ENCODE measurements around the gene GIMAP2. TPM values are rescaled to one million over a fixed set of nuclear protein-coding genes. Genes with fewer than 3 reads are reported as not detected.
A peak's percentile ranks its signal among the peaks of the same experiment; 100 is the strongest.

Gene GIMAP2
- polyA plus RNA-seq, 10 donors = 5.1 to 11.0 (median 6.7) TPM

DNA sequence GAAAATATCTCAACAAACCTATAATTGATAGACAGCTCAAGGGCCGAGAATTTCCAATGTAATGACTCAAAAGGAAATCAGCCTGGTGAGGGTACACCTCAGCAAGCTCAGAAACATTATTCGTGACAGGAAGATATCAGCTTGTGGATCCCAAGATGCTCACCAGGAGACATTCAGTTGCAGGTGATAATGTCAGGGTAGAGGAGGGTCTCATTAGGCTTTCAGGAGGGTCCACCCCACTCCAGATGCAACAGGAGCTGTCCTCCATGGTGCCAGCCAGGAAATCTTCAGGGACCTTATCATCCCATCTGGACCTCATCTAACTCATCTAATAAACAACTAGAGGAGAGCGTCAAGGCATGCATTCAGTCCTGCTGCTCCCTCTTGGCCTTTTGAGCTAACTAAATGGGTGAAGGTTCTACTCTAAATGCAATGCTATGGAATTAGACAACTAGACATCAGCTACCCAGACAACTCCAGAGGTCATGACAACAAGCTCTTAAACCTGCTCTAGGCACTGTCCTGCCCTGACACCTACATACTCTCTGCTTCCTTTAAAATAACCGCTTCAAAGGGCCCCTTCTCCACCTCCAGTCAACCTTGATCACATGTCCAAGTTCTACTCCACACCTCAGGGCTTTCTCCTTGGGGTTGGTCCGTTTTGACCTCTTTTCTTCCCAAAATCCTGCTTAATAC, 47.4 kb downstream of the GIMAP2 start:
- no peak for DNase-seq

DNA sequence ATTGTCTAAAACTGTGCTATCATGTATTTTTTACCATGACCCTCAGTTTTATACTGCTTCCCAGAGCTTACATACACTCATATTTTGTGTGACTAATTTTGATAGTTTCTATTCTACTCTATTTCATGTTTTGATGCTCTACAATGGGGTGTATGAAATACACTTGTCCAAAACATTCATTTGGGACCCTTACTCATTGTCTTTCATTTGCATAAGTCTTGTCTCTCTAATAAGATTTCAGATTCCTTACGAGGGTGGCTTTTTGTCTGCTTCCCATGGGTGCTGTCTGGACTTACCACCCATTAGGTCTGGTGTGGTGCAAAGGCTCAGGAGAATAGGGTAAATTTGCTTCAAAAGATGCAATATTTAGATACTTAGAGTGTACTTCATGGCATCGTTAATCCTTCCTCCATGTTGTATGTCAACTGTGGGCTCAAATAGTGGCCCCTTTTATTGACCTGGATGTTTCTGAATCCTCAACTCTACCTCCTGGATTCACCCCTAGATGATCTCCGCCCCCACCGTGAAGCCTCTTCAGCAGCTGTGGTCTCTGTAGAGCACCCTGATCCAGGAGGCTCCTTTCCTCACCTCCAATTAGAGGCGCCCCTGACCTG, 48.1 kb downstream of the GIMAP2 start:
- no peak for DNase-seq

DNA sequence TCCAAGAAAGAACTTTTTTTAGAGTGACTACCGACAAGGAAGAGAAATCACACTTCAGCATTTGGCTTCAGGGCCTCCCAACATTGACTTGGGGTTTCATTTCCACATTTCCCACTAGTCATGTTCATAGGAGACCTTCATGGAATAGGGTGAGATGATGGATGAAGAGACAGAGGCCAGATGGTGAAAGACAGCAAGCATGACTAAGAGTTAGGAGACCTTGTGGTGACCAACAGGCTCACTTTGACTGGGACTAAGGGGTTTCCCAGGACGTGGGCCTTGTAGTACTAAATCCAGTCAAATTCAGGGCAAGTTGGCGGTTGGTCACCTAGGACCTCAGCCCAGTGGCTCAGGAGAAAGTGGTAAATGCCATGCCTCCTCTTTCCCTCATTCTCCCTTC, 48.7 kb downstream of the GIMAP2 start:
- no peak for DNase-seq

DNA sequence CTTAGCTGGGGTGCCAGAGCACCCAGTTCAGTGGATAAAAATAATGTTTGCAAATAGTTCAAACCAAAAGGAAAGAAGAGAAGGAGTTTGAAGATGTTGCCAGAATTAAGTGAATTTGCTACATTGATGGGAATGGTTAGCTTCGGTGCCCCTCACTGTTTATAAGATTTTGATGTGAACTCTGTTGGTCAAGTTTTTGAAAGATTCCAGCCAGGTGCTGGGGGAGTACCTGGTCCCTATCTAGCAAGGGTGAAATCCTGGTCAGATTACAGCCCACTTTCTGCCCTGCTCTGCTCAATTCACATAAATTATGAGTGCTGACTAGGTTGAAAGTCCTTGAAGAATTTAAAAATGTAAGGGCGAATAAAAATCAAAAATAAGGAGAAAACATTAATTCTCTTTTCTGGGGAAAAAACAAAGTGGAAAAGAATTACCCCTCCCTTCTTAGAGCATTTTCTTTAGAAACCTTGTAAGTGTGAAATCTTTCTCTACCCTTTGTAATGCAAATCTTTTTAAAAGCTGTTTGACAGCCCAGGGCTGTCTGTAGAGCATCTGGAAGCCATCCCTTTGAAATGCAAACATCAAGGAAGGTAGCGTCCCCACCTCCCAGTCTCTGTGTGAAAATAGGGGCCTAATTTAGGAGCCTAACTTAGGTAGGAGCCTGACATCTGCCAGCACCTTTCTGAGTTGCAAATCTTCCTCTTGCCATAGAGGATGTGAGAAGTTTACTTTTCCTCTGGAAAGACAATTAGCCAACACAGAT, 50.3 kb downstream of the GIMAP2 start:
- no peak for DNase-seq

DNA sequence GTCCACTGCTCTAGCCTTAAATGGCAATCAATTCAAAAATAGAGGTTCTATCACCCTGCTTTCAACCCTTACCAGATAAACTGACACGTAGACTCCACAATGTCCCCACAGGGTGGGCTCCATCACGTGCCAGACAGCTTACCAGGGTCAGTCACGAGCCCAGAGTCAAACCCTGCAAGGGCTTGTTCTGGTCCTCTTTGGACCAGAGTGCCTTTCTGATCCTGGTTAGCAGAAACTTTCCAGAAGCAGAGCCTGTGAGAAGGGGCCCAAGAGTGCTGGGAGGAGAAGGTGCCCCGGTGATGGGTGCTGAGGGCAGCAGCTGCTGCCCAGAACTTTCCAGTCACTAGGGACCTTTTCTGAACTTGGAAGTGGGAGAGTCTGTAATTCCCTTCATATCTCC, 51.4 kb downstream of the GIMAP2 start:
- DNase-seq = no peak

DNA sequence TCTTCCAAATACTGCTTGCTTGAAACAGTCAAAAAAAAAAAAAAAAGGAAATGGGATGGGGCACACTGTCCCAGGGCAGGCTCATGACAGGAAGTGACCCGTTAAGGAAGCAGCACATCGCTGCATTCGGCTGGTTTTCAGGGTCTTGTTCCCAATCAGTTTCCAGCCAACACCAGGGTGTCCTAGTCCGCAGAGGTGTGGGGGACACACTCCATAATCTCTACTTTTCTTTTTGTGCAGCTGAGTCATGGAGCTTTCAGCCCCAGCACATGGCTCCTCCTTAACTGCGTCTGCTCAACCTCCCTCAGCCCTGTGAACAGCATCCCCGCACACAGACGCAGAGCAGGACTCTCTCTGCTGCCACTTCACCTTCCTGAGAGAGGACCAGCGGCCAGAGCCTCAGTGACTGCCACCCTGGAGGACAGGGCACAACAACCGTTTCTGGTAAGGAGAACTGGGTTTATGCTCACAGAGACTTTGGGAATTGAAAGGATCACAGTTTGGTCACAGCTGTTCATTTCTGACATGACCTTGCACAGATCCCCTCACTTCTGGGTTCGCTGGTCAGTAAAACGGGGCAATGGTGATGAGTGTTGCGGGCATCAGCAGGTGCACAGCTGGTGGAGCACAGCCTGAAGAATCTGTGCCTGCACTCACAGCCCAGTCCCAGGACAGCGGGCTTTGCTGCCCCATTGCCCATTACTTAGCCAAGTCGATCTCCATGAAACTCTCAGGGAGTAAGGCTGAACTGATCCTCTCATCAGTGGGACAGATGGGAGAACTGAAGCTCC, 52.0 kb downstream of the GIMAP2 start, which contains the start of gene GIMAP5:
TSS of gene GIMAP5 (plus strand) at position 154 of the 791 bp plus-strand sequence. CDS start 3,467 bp downstream, outside the sequence.
- peak in 1 of 3 donors; percentile 46 for DNase-seq

DNA sequence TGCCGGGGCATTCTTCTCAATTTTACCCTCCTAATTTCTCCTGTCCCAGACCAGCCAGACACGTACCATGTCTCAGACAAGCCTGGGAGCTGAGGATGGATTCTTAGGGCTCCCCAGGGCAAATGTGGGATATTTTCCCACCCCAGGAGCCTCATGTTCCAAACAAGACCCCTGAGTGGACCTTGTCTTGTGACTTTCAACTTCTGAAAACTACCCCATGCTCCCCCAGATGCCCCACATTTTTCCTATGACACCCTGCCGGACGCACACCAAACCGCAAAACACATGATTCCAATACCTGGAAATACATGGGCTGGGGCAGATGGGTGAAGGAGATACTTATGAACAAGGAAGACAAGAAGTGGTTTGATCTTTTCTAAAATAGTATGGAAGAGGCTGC, 52.6 kb downstream of the GIMAP2 start:
- DNase-seq = no peak

DNA sequence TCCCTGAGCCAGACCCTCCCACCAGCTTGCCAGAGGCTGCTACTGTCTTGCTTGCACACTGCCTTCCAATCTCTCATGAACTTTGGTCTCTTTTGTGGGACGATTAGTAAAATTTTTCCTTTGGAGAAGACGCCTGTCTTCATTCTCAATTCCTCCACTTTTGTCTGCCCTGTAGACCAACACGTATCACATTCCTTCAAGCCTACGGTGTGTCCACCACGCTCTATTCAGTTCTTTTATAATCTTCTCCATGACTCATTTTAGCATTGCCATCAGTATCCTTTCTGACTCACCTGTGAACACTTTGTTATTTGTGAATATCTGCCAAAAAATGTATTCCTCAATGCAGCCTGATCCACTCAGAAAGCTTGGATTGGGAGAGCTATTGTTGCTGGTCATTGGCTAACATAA, 53.1 kb downstream of the GIMAP2 start:
- no peak for DNase-seq

DNA sequence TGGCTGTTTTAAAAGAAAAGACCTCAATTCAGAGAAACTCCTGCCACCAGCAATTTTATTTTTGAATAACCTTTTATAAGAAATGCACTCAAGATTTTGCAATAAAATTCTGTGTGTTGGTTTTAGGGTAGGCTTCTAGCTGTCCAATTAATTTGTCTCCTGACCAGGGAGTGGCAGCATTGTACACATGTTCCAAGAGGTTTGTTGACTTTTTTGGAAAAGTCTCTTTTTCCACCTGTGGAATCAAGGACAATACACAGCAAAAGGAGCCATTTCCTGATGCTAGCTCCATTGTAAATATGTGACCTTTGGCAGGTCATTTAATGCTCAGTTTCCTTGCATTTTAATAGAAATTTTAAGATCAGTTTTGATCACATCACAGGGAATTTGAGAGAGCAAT, 53.5 kb downstream of the GIMAP2 start:
- no peak for DNase-seq

DNA sequence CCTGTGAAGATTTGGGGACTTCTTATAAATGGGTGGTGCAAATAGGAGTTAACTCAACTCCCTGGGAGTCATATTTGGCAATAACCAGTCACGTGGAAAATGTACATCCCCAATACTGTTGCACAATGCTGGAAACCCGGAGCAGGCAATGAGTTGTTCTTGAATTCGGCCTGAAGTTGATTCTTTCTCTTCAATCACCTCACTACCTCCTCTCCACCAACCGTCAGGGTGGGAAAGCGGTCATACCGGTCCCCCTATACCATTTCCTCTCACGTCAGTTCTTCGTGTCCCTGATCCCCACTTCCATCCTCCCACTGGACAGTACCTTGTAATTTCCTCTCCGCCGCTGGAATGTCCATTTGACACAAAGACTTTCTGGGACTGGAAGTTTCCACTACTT, 54.5 kb downstream of the GIMAP2 start:
- no peak for DNase-seq

DNA sequence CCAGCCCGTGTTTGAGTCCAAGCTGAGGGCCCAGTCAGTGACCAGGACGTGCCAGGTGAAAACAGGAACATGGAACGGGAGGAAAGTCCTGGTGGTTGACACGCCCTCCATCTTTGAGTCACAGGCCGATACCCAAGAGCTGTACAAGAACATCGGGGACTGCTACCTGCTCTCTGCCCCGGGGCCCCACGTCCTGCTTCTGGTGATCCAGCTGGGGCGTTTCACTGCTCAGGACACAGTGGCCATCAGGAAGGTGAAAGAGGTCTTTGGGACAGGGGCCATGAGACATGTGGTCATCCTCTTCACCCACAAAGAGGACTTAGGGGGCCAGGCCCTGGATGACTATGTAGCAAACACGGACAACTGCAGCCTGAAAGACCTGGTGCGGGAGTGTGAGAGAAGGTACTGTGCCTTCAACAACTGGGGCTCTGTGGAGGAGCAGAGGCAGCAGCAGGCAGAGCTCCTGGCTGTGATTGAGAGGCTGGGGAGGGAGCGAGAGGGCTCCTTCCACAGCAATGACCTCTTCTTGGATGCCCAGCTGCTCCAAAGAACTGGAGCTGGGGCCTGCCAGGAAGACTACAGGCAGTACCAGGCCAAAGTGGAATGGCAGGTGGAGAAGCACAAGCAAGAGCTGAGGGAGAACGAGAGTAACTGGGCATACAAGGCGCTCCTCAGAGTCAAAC, 56.9 kb downstream of the GIMAP2 start:
- no peak for DNase-seq

Other genes with a start within 250 kb of the GIMAP2 start
- gene GIMAP8, start 235.1 kb upstream of the GIMAP2 start, polyA plus RNA-seq (ENCODE audit: insufficient read length in 10 of 10) = 1 to 10 TPM; 5.5 to 9.8 (median 7.1) TPM
- gene GIMAP7, start 170.8 kb upstream of the GIMAP2 start, polyA plus RNA-seq (ENCODE audit: insufficient read length in 10 of 10) = 10 to 100 TPM in 5 of 10 donors, 1 to 10 TPM in 5; 7.9 to 20.3 (median 10.6) TPM
- 10 to 100 TPM; 17.1 to 32.7 (median 21.8) TPM for gene GIMAP4, start 118.3 kb upstream of the GIMAP2 start, polyA plus RNA-seq (ENCODE audit: insufficient read length in 10 of 10)
- gene GIMAP6, start 53.3 kb upstream of the GIMAP2 start, polyA plus RNA-seq (ENCODE audit: insufficient read length in 10 of 10) = 10 to 100 TPM; 11.9 to 23.1 (median 15.5) TPM
- gene GIMAP1, start 30.9 kb downstream of the GIMAP2 start, polyA plus RNA-seq (ENCODE audit: insufficient read length in 10 of 10) = 1 to 10 TPM; 1.8 to 4.7 (median 2.9) TPM
- 10 to 100 TPM in 2 of 10 donors, 1 to 10 TPM in 8; 5.6 to 15.5 (median 7.6) TPM for gene GIMAP5, start 51.7 kb downstream of the GIMAP2 start, polyA plus RNA-seq (ENCODE audit: insufficient read length in 10 of 10)
- gene TMEM176B, start 114.7 kb downstream of the GIMAP2 start, polyA plus RNA-seq (ENCODE audit: insufficient read length in 10 of 10) = 10 to 100 TPM in 9 of 10 donors, 1 to 10 TPM in 1; 5.7 to 19.3 (median 14.5) TPM
- gene TMEM176A, start 115.1 kb downstream of the GIMAP2 start, polyA plus RNA-seq (ENCODE audit: insufficient read length in 10 of 10) = 10 to 100 TPM in 7 of 10 donors, 1 to 10 TPM in 3; 8.8 to 21.4 (median 12.6) TPM
- under 1 TPM in 5 of 10 donors, not detected in 5; 0.09 to 0.78 (median 0.22) TPM for gene AOC1, start 166.8 kb downstream of the GIMAP2 start, polyA plus RNA-seq (ENCODE audit: insufficient read length in 10 of 10)

Measured in muscle of back (tissue), 11 donors.